Dermis microvascular lymphatic vessel endothelial cell (primary cell): ENCODE measurements around the gene LHX4. TPM values are rescaled to one million over a fixed set of nuclear protein-coding genes. Genes with fewer than 3 reads are reported as not detected.
A peak's percentile ranks its signal among the peaks of the same experiment; 100 is the strongest.

Experiments
- DNase-seq, 2 donors: peaks; one replicate each; pipeline versions ENCODE4 v3.0.0 to v3.0.0-alpha.2; 2010; ENCODE audit warnings: low read depth in 2 of 2
- total RNA-seq: library from RNA; depleted of rRNA; stranded (reverse); fragments of >200 nt; gene quantifications from 2 replicates; pipeline ENCODE4 v1.2.1, GENCODE V29; 2014

LHX4 gene
- total RNA-seq, 1 donor from 2014 or later, result not detected

- no peak for DNase-seq
Observed at GRCh38 chr1:180243517-180244221, 13.6 kb downstream of the LHX4 start.

GRCh38 chr1:180244840-180245239 lies 14.8 kb downstream of the LHX4 start:
- DNase-seq, result no peak

- DNase-seq, result no peak
Observed at GRCh38 chr1:180246579-180246978, 16.5 kb downstream of the LHX4 start.

- DNase-seq, result peak in 1 of 2 donors; percentile 20
Observed at GRCh38 chr1:180247061-180247460, 17.0 kb downstream of the LHX4 start.

- no peak for DNase-seq
Observed at GRCh38 chr1:180247580-180247979, 17.5 kb downstream of the LHX4 start.

GRCh38 chr1:180248176-180248575 lies 18.1 kb downstream of the LHX4 start:
- no peak for DNase-seq

GRCh38 chr1:180248731-180249681 lies 18.9 kb downstream of the LHX4 start:
- DNase-seq, result peak in 1 of 2 donors; percentile 13

GRCh38 chr1:180249725-180250498 lies 19.8 kb downstream of the LHX4 start:
- peak; percentile 61 to 79 for DNase-seq

GRCh38 chr1:180250499-180250770 lies 20.4 kb downstream of the LHX4 start:
- DNase-seq, result no peak

GRCh38 chr1:180250883-180251509 lies 20.9 kb downstream of the LHX4 start:
- no peak for DNase-seq

- DNase-seq, result no peak
Observed at GRCh38 chr1:180251526-180252305, 21.7 kb downstream of the LHX4 start.

GRCh38 chr1:180252638-180253536 lies 22.8 kb downstream of the LHX4 start:
- peak; percentile 30 to 63 for DNase-seq

- DNase-seq, result no peak
Observed at GRCh38 chr1:180253585-180254495, 23.8 kb downstream of the LHX4 start.

- no peak for DNase-seq
Observed at GRCh38 chr1:180254496-180254819, 24.4 kb downstream of the LHX4 start.

GRCh38 chr1:180254854-180255253 lies 24.8 kb downstream of the LHX4 start:
- no peak for DNase-seq

- DNase-seq, result no peak
Observed at GRCh38 chr1:180255536-180256340, 25.7 kb downstream of the LHX4 start.

- DNase-seq, result no peak
Observed at GRCh38 chr1:180256341-180257027, 26.4 kb downstream of the LHX4 start.
